Activated CD4-positive, alpha-beta memory T cell treated with anti-CD3 and anti-CD28 coated beads, Interleukin-2, amount 10 ng/mL, durations not matched to agents 7 days and 5 days (primary cell): ENCODE measurements around the gene ARHGAP40. TPM values are rescaled to one million over a fixed set of nuclear protein-coding genes. Genes with fewer than 3 reads are reported as not detected.

Experiments
- CTCF ChIA-PET: fragments of 350-600 bp; sonication (Branson Sonifier 250); formaldehyde crosslinking; loops from one replicate; lab custom pipeline; 2021; ENCODE audit warnings: antibody characterized with exemption, inconsistent platforms; lab: Charles Lee
- POLR2A ChIA-PET: fragments of 350-600 bp; sonication (Branson Sonifier 250); formaldehyde crosslinking; loops from one replicate; lab custom pipeline; 2021; ENCODE audit warnings: antibody characterized with exemption; lab: Charles Lee
- DNase-seq: peaks from one replicate; pipeline ENCODE4 v3.0.0-alpha.2; 2020
- H3K27ac Mint-ChIP-seq: one replicate; pipeline ENCODE4 v1.8.0; 2021; ENCODE audit warnings: mild to moderate bottlenecking, mixed read lengths
- H3K27me3 Mint-ChIP-seq: one replicate; pipeline ENCODE4 v1.8.0; 2021; ENCODE audit warnings: mixed read lengths
- H3K36me3 Mint-ChIP-seq: one replicate; pipeline ENCODE4 v1.8.0; 2021; ENCODE audit warnings: low read depth, mixed read lengths
- H3K4me1 Mint-ChIP-seq: one replicate; pipeline ENCODE4 v1.8.0; 2021; ENCODE audit warnings: mixed read lengths
- H3K4me3 Mint-ChIP-seq: one replicate; pipeline ENCODE4 v1.8.0; 2021; ENCODE audit warnings: mild to moderate bottlenecking, mixed read lengths
- H3K9me3 Mint-ChIP-seq: one replicate; pipeline ENCODE4 v1.8.0; 2021; ENCODE audit warnings: mixed read lengths
- total RNA-seq, 2 experiments: library from RNA; stranded (reverse); gene quantifications; one replicate each; pipeline ENCODE4 v1.2.3, GENCODE V29; 2021

The ARHGAP40 gene
- not detected for total RNA-seq

GRCh38 chr20:38601216-38602184 lies at the start of gene ARHGAP40:
Gene ARHGAP40, plus strand, starts transcription at chr20:38601809.
- Mint-ChIP-seq H3K4me1 (peaks cover 7% of the 10 kb centered on the region), H3K36me3 (no peaks in the 10 kb centered on the region), H3K9me3 (no peaks in the 10 kb centered on the region), H3K4me3 (no peak within 1 kb of the TSS), H3K27ac (no peak within 1 kb of the TSS), H3K27me3 (peaks cover 62% of the 10 kb centered on the region)
- POLR2A ChIA-PET = no interaction called here
- no peak for DNase-seq
- CTCF ChIA-PET = no interaction called here

- no peak for DNase-seq
- no peak overlapping the region for H3K27ac Mint-ChIP-seq
- CTCF ChIA-PET = no interaction called here
- H3K4me1 Mint-ChIP-seq = no peaks in the 10 kb centered on the region
- H3K4me3 Mint-ChIP-seq = no peak overlapping the region
- POLR2A ChIA-PET = no interaction called here
- H3K27me3 Mint-ChIP-seq = no peaks in the 10 kb centered on the region
- H3K9me3 Mint-ChIP-seq = no peaks in the 10 kb centered on the region
- H3K36me3 Mint-ChIP-seq = peaks cover 19% of the 10 kb centered on the region
These were observed 46.6 kb upstream of the ARHGAP40 start for GRCh38 chr20:38554986-38555385.

- POLR2A ChIA-PET = no interaction called here
- Mint-ChIP-seq H3K9me3 (no peaks in the 10 kb centered on the region), H3K27me3 (no peaks in the 10 kb centered on the region), H3K27ac (no peak overlapping the region), H3K36me3 (peaks cover 22% of the 10 kb centered on the region), H3K4me1 (no peaks in the 10 kb centered on the region), H3K4me3 (no peak overlapping the region)
- CTCF ChIA-PET = no interaction called here
- DNase-seq = no peak
These were observed 46.2 kb upstream of the ARHGAP40 start for GRCh38 chr20:38555395-38555794.

- DNase-seq = no peak
- no peak overlapping the region for H3K27ac Mint-ChIP-seq
- CTCF ChIA-PET = no interaction called here
- peaks cover 23% of the 10 kb centered on the region for H3K36me3 Mint-ChIP-seq
- no peaks in the 10 kb centered on the region for H3K4me1 Mint-ChIP-seq
- POLR2A ChIA-PET = no interaction called here
- no peaks in the 10 kb centered on the region for H3K9me3 Mint-ChIP-seq
- H3K4me3 Mint-ChIP-seq = no peak overlapping the region
- H3K27me3 Mint-ChIP-seq = no peaks in the 10 kb centered on the region
These were observed 44.4 kb upstream of the ARHGAP40 start for GRCh38 chr20:38557174-38557573.

GRCh38 chr20:38558596-38559360 lies 42.8 kb upstream of the ARHGAP40 start:
- Mint-ChIP-seq H3K27me3 (no peaks in the 10 kb centered on the region), H3K27ac (no peak overlapping the region), H3K4me3 (no peak overlapping the region), H3K36me3 (peaks cover 23% of the 10 kb centered on the region), H3K9me3 (no peaks in the 10 kb centered on the region), H3K4me1 (no peaks in the 10 kb centered on the region)
- no peak for DNase-seq
- ChIA-PET CTCF (no interaction called here), POLR2A (interaction anchor here (1.4 kb wide), 1 partner anchor 12 kb away, joined by 4 read pairs; no protein-coding TSS in a partner anchor)

GRCh38 chr20:38559764-38560163 lies 41.8 kb upstream of the ARHGAP40 start:
- POLR2A ChIA-PET = interaction anchor here (1.4 kb wide), 1 partner anchor 11 kb away, joined by 4 read pairs; no protein-coding TSS in a partner anchor
- DNase-seq = no peak
- peaks cover 23% of the 10 kb centered on the region for H3K36me3 Mint-ChIP-seq
- CTCF ChIA-PET = interaction anchor here (0.8 kb wide), 1 partner anchor 9 kb away, joined by 3 read pairs; no protein-coding TSS in a partner anchor
- H3K4me3 Mint-ChIP-seq = no peak overlapping the region
- no peak overlapping the region for H3K27ac Mint-ChIP-seq
- no peaks in the 10 kb centered on the region for H3K4me1 Mint-ChIP-seq
- H3K9me3 Mint-ChIP-seq = no peaks in the 10 kb centered on the region
- H3K27me3 Mint-ChIP-seq = no peaks in the 10 kb centered on the region

- CTCF ChIA-PET = no interaction called here
- Mint-ChIP-seq H3K9me3 (no peaks in the 10 kb centered on the region), H3K4me1 (no peaks in the 10 kb centered on the region), H3K27ac (no peak overlapping the region), H3K36me3 (peaks cover 24% of the 10 kb centered on the region), H3K4me3 (no peak overlapping the region), H3K27me3 (no peaks in the 10 kb centered on the region)
- POLR2A ChIA-PET = no interaction called here
- DNase-seq = no peak
These were observed 37.7 kb upstream of the ARHGAP40 start for GRCh38 chr20:38563802-38564431.

- Mint-ChIP-seq H3K27me3 (no peaks in the 10 kb centered on the region), H3K4me1 (no peaks in the 10 kb centered on the region), H3K4me3 (no peak overlapping the region), H3K27ac (no peak overlapping the region), H3K36me3 (peaks cover 18% of the 10 kb centered on the region), H3K9me3 (no peaks in the 10 kb centered on the region)
- ChIA-PET POLR2A (no interaction called here), CTCF (no interaction called here)
- no peak for DNase-seq
These were observed 36.9 kb upstream of the ARHGAP40 start for GRCh38 chr20:38564680-38565079.

- H3K9me3 Mint-ChIP-seq = no peaks in the 10 kb centered on the region
- POLR2A ChIA-PET = no interaction called here
- CTCF ChIA-PET = interaction anchor here (1.8 kb wide), 1 partner anchor 12 kb away, joined by 3 read pairs; no protein-coding TSS in a partner anchor
- no peaks in the 10 kb centered on the region for H3K4me1 Mint-ChIP-seq
- H3K27ac Mint-ChIP-seq = no peak overlapping the region
- no peaks in the 10 kb centered on the region for H3K27me3 Mint-ChIP-seq
- DNase-seq = no peak
- no peak overlapping the region for H3K4me3 Mint-ChIP-seq
- H3K36me3 Mint-ChIP-seq = peaks cover 17% of the 10 kb centered on the region
These were observed 35.5 kb upstream of the ARHGAP40 start for GRCh38 chr20:38566036-38566598.

- POLR2A ChIA-PET = interaction anchor here (0.9 kb wide), 2 partner anchors 10 to 11 kb away, joined by 3 to 4 read pairs; no protein-coding TSS in a partner anchor
- H3K4me1 Mint-ChIP-seq = no peaks in the 10 kb centered on the region
- H3K36me3 Mint-ChIP-seq = peaks cover 29% of the 10 kb centered on the region
- CTCF ChIA-PET = no interaction called here
- no peak for DNase-seq
- H3K9me3 Mint-ChIP-seq = no peaks in the 10 kb centered on the region
- H3K27ac Mint-ChIP-seq = no peak overlapping the region
- H3K27me3 Mint-ChIP-seq = no peaks in the 10 kb centered on the region
- no peak overlapping the region for H3K4me3 Mint-ChIP-seq
These were observed 31.7 kb upstream of the ARHGAP40 start for GRCh38 chr20:38569747-38570525.

GRCh38 chr20:38573413-38573812 lies 28.2 kb upstream of the ARHGAP40 start:
- Mint-ChIP-seq H3K4me3 (no peak overlapping the region), H3K27ac (no peak overlapping the region), H3K27me3 (no peaks in the 10 kb centered on the region), H3K9me3 (no peaks in the 10 kb centered on the region), H3K4me1 (no peaks in the 10 kb centered on the region), H3K36me3 (peaks cover 22% of the 10 kb centered on the region)
- POLR2A ChIA-PET = no interaction called here
- no peak for DNase-seq
- CTCF ChIA-PET = no interaction called here
